ENCODE measurements around the gene CD4.

CD4 gene

DNA sequence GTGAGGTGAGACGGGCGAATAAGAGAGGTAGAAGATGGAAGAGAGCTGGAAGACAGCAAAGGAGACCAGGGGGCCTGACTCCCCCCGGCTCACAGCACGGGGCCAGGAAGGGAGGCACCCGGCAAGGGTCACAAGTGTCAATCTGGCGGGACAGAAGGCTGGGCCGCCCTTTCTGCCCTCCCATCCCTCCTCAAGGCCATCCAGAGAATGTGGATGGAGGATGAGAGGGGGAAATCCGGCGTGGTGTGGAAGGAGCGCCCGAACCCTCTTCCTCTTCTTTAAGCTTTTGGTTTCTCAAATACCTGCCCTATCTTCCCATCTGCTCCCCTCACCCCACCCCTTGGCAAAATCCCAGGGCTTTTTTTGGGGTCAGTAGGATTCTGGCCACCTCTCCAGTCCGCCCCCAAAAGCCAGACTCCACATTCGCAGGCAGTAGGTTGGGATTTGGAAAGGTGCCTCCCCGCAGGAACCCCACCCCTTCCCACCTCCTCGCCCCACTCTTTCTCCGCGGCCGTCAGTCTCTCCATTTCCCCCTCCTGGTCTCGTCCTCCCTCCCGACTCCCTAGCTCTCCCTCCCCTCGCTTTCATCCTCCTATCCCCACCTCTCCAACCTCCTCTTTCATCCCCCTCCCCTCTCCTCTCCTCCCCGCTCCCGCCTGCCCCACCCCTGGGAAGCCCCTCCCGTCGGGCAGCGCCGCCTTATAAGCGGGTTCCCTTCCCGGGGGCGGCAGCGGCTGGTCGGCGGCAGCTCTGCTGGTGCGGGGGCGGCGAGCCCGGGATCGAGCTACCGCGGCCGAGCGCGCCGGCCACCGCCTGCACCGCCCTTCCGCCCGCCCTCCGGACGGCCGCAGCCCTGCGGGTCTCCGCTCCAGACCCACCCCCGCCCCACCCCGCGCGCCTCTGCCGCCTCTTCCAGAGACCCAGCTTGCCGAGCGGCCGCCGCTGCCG is 23.4 kb upstream of the CD4 start, which contains the start of gene PTMS:
PTMS (plus strand) TSS at position 730 of the 948 bp plus-strand sequence. CDS start 343 bp downstream, outside the sequence.
- DNase-seq: no peak

DNA sequence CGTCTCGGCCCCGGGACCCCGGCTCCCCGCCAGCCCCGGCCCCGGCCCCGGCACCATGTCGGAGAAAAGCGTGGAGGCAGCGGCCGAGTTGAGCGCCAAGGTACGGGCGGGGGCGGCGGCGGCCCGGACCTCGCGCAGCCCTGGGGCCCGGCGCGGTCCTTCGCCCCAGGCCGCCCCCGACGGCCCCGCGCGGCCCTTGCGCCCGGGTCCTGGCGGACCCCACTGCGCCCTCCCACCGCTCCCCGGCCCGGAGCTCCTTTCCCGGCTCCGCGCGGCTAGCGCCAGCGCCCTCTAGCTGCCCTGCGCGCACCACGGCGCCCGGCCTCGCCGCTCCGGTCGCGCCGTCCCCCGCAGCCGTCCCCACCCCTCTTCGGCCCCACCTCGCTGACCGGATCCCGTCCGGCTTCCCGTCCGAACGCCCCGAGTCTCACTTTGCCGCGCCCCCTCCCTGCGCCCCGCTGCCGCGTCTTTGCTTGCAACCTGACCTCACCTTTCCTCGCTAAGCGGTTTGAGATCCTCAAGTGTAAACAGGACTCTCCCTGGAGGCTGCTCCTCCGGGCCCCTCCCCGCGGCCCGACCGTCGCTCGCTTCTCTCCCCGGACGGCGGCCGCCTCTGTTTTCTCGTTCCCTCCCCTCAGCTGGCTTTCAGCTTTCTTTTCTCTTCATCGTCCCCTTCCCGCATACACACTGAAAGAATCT is 22.5 kb upstream of the CD4 start:
- DNase-seq: peak; percentile 52

DNA sequence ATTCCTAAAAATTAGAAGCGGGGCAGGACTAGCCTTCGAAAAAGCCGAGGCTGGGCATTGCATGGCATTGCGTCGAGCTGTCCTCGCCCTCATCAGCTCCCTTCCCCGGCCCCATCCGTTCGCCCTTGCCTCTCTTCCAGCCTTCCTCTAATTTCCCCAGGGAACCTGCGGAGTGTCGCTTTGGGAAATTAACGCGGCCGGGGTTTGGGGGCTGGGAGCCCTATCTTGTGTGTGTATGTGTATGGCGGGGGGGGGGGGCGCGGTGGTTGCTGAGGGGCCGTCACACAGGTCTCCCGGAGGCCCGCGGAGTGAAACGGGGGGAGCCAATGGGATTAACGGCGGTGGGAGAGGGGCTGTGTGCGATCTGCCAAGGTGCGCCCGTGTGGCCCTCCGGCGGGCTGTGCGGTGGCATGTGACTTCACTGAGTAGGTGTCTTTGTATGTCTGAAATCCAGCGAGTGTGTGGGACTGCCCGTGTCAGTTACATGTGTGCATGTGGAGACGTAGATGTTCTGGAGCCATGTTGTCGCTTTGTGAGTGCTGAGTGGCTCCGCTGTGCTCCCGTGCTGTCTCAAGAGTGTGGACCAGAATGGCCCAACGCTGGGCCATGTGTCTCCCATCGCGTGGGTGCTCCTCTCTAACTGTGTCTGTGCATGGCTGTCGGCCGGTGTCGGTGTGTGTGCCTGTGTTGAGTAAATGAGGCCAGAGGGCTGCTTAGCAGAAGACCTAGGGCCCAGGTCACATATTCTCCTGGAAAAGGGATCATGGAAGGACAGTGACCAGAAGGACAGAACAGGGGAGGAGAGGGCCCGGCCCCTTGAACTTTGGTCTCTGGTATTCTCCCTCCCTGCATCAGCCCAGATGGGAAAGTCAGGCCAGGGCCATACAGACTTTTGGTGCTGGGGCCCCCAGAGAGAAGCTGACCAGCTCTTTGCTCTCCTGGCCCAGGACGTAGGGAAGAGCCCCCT is 21.7 kb upstream of the CD4 start:
- DNase-seq: no peak

DNA sequence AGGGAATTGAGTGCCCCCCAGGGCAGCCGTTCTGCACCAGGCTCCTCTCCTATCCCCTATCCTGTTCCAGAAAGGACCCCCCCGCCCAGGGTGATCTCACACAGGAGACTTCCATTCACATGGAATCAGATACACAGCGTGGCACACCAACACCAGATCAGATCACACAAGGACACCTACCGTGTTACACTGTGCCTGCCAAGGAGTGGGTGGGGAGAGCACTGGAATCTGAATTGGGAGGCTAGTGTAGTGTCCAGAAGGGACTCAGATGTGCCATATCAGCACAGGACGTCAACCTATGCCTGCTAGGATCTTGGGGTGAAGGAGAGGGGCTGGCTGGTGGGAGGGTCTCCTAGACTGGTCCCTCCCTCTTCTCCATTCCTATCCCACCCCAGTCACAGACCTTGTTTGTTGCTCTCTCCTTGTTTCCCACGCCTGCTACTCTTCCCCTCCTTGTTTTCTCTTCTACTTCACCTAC is 20.9 kb upstream of the CD4 start:
- DNase-seq: no peak

DNA sequence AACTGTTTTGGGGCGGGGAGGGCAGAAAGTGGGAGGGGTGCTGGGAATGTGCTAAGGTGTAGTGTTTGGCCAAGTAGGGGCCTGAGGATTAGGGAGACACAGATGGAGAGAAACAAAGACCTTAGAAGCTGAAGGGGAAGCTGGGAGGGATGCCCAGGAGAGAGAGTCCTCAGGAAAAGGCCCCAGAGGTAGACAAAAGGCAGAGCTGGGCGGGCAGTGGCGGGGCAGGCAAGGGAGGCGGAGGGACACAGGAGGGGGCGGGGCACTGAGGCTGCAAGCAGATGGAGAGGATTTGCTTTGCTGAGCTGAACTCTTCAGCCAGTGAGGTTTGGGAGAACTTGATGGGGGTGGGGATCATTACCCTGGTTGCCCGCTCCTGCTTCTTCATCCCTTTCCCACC is 20.3 kb upstream of the CD4 start:
- DNase-seq: no peak

DNA sequence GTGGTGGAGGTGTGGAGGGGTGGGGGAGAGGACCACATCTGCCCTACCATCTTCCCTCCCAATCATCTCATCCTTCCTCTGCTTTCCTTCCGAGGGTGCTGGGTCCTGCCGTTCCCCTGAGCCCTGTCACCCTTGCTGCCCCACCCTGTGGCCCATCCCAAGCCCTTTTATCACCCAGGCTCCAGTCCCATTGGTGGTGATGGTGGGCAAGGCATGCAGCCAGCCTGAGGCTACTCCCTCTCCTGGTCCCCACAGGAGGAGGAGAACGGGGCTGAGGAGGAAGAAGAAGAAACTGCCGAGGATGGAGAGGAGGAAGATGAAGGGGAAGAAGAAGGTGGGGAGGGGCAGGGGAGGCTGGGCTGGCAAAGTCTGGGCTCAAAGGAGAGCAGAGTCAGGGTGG is 19.7 kb upstream of the CD4 start:
- no peak for DNase-seq

DNA sequence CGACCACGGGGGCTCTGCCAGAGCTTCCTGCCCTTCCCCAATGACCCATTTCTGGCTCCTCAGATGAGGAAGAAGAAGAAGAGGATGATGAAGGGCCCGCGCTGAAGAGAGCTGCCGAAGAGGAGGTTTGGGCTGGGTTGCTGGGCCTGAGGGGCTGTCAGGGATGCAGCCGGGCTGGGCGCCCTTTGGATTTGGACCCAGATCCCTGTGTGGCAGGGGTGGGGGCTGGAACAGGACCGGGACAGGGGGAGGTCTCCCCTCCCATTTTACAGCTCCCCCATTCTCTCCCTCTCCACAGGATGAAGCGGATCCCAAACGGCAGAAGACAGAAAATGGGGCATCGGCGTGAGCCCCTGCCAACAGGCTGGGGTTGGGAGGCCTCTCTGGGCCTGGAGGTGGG is 19.2 kb upstream of the CD4 start:
- DNase-seq: no peak

DNA sequence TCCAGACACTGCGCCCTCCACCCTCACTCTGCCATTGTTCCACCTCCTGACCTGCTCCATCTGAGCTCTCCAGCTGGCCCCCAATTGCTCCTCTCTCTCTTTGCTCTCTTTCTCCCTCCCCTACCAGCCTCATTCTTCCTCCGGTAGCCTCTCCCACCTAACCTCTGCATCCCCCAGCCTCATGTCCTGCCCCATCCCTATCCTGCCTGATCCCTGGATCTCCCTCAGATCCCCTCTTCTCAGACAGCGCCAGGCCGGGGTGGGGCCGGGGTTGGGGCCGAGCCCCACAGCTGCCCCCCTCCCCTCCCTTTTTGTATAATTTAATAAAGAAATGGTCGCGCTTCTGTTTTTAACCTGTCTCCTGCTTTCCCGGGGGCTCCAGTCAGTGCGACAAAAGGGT is 18.7 kb upstream of the CD4 start:
- no peak for DNase-seq

DNA sequence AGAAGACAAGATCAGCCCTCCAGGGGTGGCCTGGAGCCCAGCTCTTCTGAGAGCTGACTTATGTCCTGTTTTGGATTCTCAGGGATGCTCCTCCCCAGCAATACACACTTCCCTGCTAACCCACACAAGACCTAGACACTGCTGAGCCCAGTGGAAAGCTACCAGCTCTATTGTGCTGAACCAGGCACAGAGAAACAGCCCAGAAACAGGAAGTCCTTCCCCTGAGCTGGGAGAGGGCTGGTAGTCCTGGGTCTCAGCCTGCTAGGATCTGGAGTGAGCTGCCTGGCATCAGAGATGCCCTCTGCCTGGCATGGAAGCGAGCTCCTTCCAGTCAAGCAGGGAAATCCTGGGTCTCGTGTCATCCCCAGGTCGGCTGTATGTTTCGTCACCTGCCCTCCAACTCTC is 18.2 kb upstream of the CD4 start:
- DNase-seq: no peak

DNA sequence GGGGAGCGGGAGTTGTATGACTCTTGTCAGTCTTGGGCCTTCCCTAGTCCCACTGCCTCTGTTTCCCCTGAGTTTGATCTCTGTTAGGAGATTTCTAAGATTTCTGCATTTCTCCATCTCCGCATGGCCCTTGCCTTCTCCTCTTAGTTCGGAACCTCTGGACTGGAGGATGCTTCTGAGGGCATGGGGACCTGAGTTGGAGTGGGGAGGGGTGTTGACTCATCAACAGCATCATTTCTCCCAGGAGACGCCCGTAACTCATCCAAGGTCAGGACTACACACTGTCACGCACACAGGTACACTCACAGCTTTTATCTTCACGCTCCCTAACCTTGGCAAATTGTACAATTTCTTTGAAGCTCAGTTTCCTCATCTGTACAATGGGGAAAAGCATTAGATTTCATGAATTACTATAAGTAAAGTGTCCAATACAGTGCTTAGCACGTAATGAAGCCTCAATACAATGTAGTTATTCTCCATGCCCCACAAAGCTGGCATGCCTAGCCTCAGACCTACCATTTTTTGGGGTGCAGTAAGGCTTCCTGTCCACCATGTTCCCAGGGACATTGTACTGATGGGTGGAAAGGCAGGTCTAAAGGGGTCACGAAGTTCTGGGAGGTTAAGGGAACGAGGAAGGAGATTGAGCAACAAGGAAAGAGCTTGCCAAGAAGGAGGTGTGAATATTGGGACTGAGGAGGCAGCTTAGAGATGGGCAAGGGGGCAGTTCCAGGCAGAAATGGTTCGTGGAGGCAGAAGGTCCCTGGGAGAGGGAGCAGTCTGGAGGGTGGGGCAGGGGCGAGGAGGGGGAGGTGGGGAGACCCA is 17.6 kb upstream of the CD4 start:
- no peak for DNase-seq

DNA sequence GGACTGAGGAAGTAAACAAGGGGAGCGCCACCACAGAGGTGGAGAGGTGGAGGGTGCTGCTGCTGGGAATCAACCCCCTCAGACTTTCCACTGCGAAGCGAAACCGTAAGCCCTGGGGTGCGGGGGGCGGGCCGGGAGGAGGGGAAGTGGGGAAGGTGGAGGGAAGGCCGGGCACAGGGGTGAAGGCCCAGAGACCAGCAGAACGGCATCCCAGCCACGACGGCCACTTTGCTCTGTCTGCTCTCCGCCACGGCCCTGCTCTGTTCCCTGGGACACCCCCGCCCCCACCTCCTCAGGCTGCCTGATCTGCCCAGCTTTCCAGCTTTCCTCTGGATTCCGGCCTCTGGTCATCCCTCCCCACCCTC is 17.0 kb upstream of the CD4 start, which contains the start of gene LAG3:
LAG3 (plus strand) TSS at position 190 of the 365 bp plus-strand sequence. CDS start 333 bp downstream, outside the sequence.
- peak; percentile 49 for DNase-seq

DNA sequence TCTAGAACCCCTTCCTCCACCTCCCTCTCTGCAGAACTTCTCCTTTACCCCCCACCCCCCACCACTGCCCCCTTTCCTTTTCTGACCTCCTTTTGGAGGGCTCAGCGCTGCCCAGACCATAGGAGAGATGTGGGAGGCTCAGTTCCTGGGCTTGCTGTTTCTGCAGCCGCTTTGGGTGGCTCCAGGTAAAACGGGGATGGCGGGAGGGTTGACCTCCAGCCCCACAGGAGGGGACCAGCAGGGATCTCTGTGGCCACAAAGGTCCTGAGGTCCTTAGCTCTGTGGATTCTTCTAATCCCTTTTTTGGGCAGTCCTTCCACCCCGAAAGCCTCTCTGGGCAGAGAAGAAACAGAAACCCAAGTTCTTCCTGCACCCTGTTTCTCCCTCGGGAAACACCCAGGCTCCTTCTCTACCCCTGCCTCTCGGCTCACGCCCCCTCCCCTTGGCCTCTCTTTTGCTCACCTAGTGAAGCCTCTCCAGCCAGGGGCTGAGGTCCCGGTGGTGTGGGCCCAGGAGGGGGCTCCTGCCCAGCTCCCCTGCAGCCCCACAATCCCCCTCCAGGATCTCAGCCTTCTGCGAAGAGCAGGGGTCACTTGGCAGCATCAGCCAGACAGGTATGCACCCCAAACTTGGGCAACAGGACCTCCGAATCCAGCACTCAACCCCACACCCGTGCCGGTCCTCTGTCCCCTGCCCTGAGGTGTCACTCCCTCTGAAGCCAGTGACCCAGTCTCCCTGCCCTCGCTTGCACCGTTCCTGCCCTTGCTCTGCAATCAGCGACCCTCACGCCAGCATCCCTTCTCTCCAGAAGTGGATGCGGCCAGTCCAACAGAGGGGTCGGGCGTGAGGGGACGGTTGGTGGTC is 16.4 kb upstream of the CD4 start:
- DNase-seq: no peak

DNA sequence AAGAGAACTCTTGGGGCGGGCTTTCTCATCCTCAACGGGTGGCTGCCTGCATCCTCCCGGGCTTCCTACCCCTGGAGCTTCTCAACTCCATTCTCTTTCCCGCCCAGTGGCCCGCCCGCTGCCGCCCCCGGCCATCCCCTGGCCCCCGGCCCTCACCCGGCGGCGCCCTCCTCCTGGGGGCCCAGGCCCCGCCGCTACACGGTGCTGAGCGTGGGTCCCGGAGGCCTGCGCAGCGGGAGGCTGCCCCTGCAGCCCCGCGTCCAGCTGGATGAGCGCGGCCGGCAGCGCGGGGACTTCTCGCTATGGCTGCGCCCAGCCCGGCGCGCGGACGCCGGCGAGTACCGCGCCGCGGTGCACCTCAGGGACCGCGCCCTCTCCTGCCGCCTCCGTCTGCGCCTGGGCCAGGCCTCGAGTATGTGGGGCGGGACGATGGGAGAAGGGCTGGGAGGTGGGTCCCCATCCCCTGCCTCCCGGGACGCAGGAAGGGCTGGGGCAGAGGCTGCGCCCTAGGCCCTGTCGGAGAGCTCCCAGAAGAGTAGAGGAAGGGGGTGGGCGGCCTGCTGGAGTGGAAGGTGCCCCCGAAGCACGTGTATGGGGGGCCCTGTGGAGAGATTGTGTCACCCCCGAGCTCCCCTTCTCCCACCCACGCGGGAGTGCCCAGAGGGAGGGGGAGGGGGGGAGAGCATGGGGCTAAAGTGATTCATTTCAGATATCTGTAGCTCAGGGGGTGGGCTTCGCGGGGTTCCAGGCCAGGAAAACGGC is 15.6 kb upstream of the CD4 start:
- DNase-seq: no peak

DNA sequence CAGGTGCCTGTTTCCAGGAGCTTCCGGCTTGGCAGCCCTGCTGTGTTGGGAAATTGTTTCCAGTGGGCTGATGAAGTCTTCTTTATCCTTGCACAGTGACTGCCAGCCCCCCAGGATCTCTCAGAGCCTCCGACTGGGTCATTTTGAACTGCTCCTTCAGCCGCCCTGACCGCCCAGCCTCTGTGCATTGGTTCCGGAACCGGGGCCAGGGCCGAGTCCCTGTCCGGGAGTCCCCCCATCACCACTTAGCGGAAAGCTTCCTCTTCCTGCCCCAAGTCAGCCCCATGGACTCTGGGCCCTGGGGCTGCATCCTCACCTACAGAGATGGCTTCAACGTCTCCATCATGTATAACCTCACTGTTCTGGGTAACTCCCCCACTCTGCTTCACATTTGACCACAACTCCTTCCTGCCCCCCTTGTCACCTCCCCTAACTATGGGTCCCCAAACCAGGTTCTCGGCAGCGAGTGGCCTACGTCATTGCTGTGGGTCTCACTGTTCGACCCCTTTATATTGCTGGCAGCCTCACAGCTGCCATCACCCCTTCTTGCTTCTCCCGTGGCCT is 14.7 kb upstream of the CD4 start:
- DNase-seq: peak; percentile 81

DNA sequence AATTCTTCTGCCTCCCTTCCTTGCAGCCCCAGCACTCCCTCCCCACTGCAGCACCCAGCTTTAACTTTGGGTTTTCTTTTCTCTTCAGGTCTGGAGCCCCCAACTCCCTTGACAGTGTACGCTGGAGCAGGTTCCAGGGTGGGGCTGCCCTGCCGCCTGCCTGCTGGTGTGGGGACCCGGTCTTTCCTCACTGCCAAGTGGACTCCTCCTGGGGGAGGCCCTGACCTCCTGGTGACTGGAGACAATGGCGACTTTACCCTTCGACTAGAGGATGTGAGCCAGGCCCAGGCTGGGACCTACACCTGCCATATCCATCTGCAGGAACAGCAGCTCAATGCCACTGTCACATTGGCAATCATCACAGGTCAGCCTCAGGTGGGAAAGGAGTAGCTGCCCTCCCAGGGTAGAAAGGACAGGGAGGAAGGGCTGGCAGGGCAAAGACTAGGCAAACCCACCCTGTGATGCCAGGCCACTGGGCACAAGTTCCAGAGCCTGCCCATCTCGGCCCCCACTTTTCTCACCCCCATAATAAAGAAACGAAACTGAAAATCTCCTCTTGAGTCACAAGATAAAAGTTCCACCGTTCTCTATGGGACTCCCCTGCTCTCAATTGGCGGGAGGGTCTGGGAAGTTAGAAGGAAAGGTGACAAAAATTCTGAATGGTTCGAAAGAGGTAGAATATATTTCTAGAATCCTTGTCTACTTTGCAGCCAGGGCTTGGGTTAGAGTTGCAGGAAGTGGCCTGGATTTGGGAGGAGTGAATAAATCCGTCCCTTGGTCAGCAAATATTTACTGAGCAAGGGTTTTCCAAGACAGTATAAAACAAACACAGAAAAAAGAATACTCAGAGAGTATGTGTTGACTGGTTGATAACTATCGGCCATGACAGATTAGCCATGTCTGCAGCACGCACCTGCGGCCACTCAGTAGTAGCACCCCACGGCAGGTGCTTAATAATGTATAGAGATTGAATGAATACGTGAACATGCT is 13.8 kb upstream of the CD4 start:
- no peak for DNase-seq

DNA sequence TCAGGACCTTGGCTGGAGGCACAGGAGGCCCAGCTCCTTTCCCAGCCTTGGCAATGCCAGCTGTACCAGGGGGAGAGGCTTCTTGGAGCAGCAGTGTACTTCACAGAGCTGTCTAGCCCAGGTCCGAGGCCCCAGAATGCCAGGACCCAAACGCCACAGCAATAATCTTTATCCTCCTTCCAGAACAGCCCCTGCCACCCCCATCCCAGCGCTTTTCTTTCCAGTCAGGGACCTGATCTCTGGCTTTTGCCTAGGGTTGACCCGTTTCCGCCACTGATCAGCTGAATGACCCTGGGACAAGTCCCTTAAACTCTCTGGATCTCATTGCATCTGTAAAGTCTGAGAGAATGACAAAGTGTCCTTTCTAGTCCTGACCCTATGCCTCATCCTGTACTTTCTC is 11.9 kb upstream of the CD4 start:
- DNase-seq: no peak

DNA sequence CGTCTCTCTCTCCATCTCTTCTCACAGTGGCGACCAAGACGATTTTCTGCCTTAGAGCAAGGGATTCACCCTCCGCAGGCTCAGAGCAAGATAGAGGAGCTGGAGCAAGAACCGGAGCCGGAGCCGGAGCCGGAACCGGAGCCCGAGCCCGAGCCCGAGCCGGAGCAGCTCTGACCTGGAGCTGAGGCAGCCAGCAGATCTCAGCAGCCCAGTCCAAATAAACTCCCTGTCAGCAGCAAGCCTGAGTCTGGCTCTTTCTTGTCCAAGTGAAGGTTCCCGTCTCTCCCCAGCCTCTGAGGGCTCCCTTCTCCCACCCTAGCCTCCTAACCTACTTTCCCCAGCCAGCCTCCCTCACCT is 11.1 kb upstream of the CD4 start:
- DNase-seq: no peak

Measured in CD4-positive, alpha-beta T cell treated with Interleukin-17A for 1 hour (primary cell).